K562 (cell line): Measurements from ENCODE around the gene GNAL. TPM values are rescaled to one million over a fixed set of nuclear protein-coding genes. Genes with fewer than 3 reads are reported as not detected.

Source experiments
- ASH1L ChIP-seq: fragments of 450-650 bp; IDR thresholded peaks from 2 replicates; pipeline ENCODE4 v1.6.1; 2018; ENCODE audit warnings: borderline replicate concordance, mild to moderate bottlenecking, low read depth; ENCODE audit not compliant: partially characterized antibody
- CBFA2T3 ChIP-seq: fragments of 450-650 bp; IDR thresholded peaks from 2 replicates; pipeline ENCODE4 v1.6.1; 2017
- CBX1 ChIP-seq: sonication (generic); IDR thresholded peaks from 2 replicates; pipeline ENCODE4 v1.6.1; 2016; ENCODE audit warnings: antibody characterized with exemption, low read depth, mild to moderate bottlenecking
- DMBX1 ChIP-seq: fragments of 250-450 bp; sonication (Bioruptor Pico); IDR thresholded peaks from 2 replicates; pipeline ENCODE4 v1.8.0; 2022; ENCODE audit warnings: inconsistent platforms, mild to moderate bottlenecking, moderate library complexity, borderline replicate concordance
- HBP1 ChIP-seq: fragments of 450-650 bp; formaldehyde crosslinking; IDR thresholded peaks from 2 replicates; pipeline ENCODE4 v1.4.0; 2022; ENCODE audit warnings: missing genetic modification characterization
- HMG20A ChIP-seq: fragments of 450-650 bp; formaldehyde crosslinking; conservative IDR thresholded peaks from 2 replicates; pipeline ENCODE4 v1.4.0; 2020; ENCODE audit warnings: mild to moderate bottlenecking, mixed read lengths
- KLF13 ChIP-seq: fragments of 450-650 bp; IDR thresholded peaks from 2 replicates; pipeline ENCODE4 v1.6.1; 2016; ENCODE audit warnings: missing genetic modification characterization, low read depth, mild to moderate bottlenecking, missing compliant biosample characterization, moderate library complexity, borderline replicate concordance
- NFRKB ChIP-seq: fragments of 450-650 bp; IDR thresholded peaks from 2 replicates; pipeline ENCODE4 v1.6.1; 2016; ENCODE audit warnings: low read depth
- NKRF ChIP-seq: fragments of 450-650 bp; IDR thresholded peaks from 2 replicates; pipeline ENCODE4 v1.6.1; 2016; ENCODE audit warnings: borderline replicate concordance
- NR0B1 ChIP-seq: fragments of 450-650 bp; IDR thresholded peaks from one replicate; pipeline ENCODE4 v1.6.1; 2018; ENCODE audit warnings: mild to moderate bottlenecking, moderate library complexity; ENCODE audit not compliant: partially characterized antibody
- RBM39 ChIP-seq: fragments of 200-400 bp; formaldehyde crosslinking; optimal IDR thresholded peaks from 2 replicates; pipeline ENCODE3; 2018; ENCODE audit warnings: low read depth, low read length
- RNF219 ChIP-seq: fragments of 250-450 bp; sonication (Bioruptor Pico); IDR thresholded peaks from 2 replicates; pipeline ENCODE4 v1.5.0; 2022; ENCODE audit warnings: mild to moderate bottlenecking
- SRF ChIP-seq, 2 experiments: fragments of 250-450, 450-650 bp in 1 of 2; sonication (Bioruptor Pico) in 1 of 2; sonication (generic) in 1 of 2; formaldehyde crosslinking; IDR thresholded peaks; 2 replicates each; pipeline versions ENCODE4 v1.5.0 to v1.5.1; 2020 to 2022; ENCODE audit warnings: mild to moderate bottlenecking in 1 of 2, missing genetic modification reagents in 1 of 2
- TARDBP ChIP-seq: fragments of 450-650 bp; IDR thresholded peaks from 2 replicates; pipeline ENCODE4 v1.6.1; 2016
- ZBTB8A ChIP-seq: fragments of 450-650 bp; IDR thresholded peaks from 2 replicates; pipeline ENCODE4 v1.6.1; 2018; ENCODE audit warnings: mild to moderate bottlenecking, moderate library complexity; ENCODE audit not compliant: partially characterized antibody
- ZNF197 ChIP-seq: fragments of 200-800 bp; sonication (Bioruptor generic); IDR thresholded peaks from 2 replicates; pipeline ENCODE4 v1.6.1; 2016; ENCODE audit warnings: low read depth, missing genetic modification characterization, missing compliant biosample characterization
- polyA plus RNA-seq, 8 experiments: library from polyadenylated mRNA; depleted of rRNA in 4 of 8; stranded (reverse) in 5 of 8; unstranded in 3 of 8; fragments of >200 nt; fragmentation: Nextera tagmentation in 2 of 8; fragmentation: Illumina TruSeq in 1 of 8; extraction: Ambion mirVana in 2 of 8; extraction: Trizol in 1 of 8; gene quantifications; 2 replicates each; pipeline versions ENCODE4 v1.2.1 to v1.2.3, GENCODE V29; 2011 to 2014; ENCODE audit warnings: inconsistent platforms in 1 of 8, missing spikeins in 1 of 8
- total RNA-seq, 7 experiments: library from RNA; depleted of rRNA in 6 of 7; stranded (reverse); fragments of >200 nt in 6 of 7; fragmentation: Illumina TruSeq in 2 of 7; extraction: Trizol in 2 of 7; gene quantifications; 2 replicates each; pipeline versions ENCODE4 v1.2.1 to v1.2.3, GENCODE V29; 2011 to 2021; ENCODE audit warnings: low replicate concordance in 1 of 7
- TF ChIP-seq, protein P1 (sequence below): conservative IDR thresholded peaks from 2 replicates; pipeline ENCODE4 v1.6.1; 2011; ENCODE audit warnings: low read depth, mild to moderate bottlenecking, low read length; ENCODE audit not compliant: control insufficient read depth
- TF ChIP-seq, protein P2 (sequence below): fragments of 450-650 bp; IDR thresholded peaks from 2 replicates; pipeline ENCODE4 v1.7.0; 2016; ENCODE audit warnings: borderline replicate concordance

The GNAL gene
- total and polyA plus RNA-seq, 9 of the 15 experiments (the other 6 are each of a cell fraction or from before 2014, with no cell fraction given) = under 0.01 to 0.10 (median 0.01) TPM; not detected in 5

DNA sequence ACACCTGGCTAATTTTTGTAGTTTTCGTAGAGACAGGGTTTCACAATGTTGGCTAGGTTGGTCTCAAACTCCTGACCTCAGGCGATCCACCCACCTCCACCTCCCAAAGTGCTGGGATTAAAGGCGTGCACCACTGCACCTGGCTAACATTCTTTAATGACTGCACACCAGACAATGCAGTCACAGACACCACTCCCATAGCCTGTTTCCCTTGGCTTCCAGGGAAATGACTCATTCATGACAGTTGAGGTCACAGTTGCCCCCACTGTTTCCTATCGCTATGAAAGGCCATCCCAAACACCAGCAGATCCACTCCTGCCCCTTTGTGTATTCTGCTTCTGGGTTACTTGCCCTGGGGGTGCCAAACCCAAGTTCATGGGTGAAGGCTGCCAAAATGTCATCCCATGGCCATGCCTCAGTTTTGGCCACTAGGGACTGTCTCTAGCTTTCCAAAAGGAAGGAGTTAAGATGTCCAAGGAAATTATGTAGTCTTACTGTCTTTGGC is 170.9 kb downstream of the GNAL start (continued):
- TF ChIP-seq DMBX1 (CRISPR knock-in tag) (peak; percentile 42; the same call in 1 of the 2 replicates), RNF219 (CRISPR knock-in tag) (no peak), ZBTB8A (no peak), TARDBP (no peak), CBX1 (no peak), KLF13 (tag) (no peak), NR0B1 (no peak), NKRF (no peak), NFRKB (no peak), SRF (CRISPR knock-in tag; IDR thresholded peaks at IDR 0.05) (no peak), CBFA2T3 (peak; percentile 15; the same call in 1 of the 2 replicates), HMG20A (CRISPR knock-in tag) (no peak), RBM39 (no peak), HBP1 (CRISPR knock-in tag) (no peak), ZNF197 (CRISPR knock-in tag) (no peak), ASH1L (no peak)
- TF ChIP-seq, protein P1, sequence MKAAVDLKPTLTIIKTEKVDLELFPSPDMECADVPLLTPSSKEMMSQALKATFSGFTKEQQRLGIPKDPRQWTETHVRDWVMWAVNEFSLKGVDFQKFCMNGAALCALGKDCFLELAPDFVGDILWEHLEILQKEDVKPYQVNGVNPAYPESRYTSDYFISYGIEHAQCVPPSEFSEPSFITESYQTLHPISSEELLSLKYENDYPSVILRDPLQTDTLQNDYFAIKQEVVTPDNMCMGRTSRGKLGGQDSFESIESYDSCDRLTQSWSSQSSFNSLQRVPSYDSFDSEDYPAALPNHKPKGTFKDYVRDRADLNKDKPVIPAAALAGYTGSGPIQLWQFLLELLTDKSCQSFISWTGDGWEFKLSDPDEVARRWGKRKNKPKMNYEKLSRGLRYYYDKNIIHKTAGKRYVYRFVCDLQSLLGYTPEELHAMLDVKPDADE = no peak
- TF ChIP-seq, protein P2, sequence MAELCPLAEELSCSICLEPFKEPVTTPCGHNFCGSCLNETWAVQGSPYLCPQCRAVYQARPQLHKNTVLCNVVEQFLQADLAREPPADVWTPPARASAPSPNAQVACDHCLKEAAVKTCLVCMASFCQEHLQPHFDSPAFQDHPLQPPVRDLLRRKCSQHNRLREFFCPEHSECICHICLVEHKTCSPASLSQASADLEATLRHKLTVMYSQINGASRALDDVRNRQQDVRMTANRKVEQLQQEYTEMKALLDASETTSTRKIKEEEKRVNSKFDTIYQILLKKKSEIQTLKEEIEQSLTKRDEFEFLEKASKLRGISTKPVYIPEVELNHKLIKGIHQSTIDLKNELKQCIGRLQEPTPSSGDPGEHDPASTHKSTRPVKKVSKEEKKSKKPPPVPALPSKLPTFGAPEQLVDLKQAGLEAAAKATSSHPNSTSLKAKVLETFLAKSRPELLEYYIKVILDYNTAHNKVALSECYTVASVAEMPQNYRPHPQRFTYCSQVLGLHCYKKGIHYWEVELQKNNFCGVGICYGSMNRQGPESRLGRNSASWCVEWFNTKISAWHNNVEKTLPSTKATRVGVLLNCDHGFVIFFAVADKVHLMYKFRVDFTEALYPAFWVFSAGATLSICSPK = no peak
